ENCODE measurements around the gene ZBTB9.
A peak's percentile ranks its signal among the peaks of the same experiment; 100 is the strongest.

The ZBTB9 gene

GRCh38 chr6:33454009-33454946 is at the start of gene ZBTB9:
Gene ZBTB9, plus strand, starts transcription at chr6:33454576. Its CDS starts 525 bp downstream, at chr6:33455101.
- peak; percentile 86 to 88 for DNase-seq (ENCODE audit: low read depth in 2 of 2)

- DNase-seq (ENCODE audit: low read depth in 2 of 2): no peak
These were observed 49.5 kb upstream of the ZBTB9 start for GRCh38 chr6:33404884-33405283.

GRCh38 chr6:33405386-33405940 is 48.9 kb upstream of the ZBTB9 start:
- DNase-seq (ENCODE audit: low read depth in 2 of 2): no peak

- DNase-seq (ENCODE audit: low read depth in 2 of 2): no peak
These were observed 48.2 kb upstream of the ZBTB9 start for GRCh38 chr6:33406126-33406525.

- no peak for DNase-seq (ENCODE audit: low read depth in 2 of 2)
These were observed 47.2 kb upstream of the ZBTB9 start for GRCh38 chr6:33407132-33407718.

GRCh38 chr6:33410050-33410710 is 44.2 kb upstream of the ZBTB9 start:
- DNase-seq (ENCODE audit: low read depth in 2 of 2): peak; percentile 96 to 98

- peak; percentile 62 to 68 for DNase-seq (ENCODE audit: low read depth in 2 of 2)
These were observed 43.4 kb upstream of the ZBTB9 start, which contains the start of gene PHF1 for GRCh38 chr6:33410711-33411631. Gene PHF1, plus strand, starts transcription at chr6:33411014. Its CDS starts 1,250 bp downstream, at chr6:33412264.

- no peak for DNase-seq (ENCODE audit: low read depth in 2 of 2)
These were observed 42.8 kb upstream of the ZBTB9 start for GRCh38 chr6:33411632-33412005.

GRCh38 chr6:33412140-33413009 is 42.0 kb upstream of the ZBTB9 start:
- DNase-seq (ENCODE audit: low read depth in 2 of 2): no peak

- DNase-seq (ENCODE audit: low read depth in 2 of 2): no peak
These were observed 40.9 kb upstream of the ZBTB9 start for GRCh38 chr6:33413241-33414120.

GRCh38 chr6:33414592-33415271 is 39.6 kb upstream of the ZBTB9 start:
- DNase-seq (ENCODE audit: low read depth in 2 of 2): no peak

- DNase-seq (ENCODE audit: low read depth in 2 of 2): no peak
These were observed 38.5 kb upstream of the ZBTB9 start for GRCh38 chr6:33415831-33416230.

- no peak for DNase-seq (ENCODE audit: low read depth in 2 of 2)
These were observed 37.8 kb upstream of the ZBTB9 start for GRCh38 chr6:33416386-33417127.

GRCh38 chr6:33417128-33417902 is 37.1 kb upstream of the ZBTB9 start:
- DNase-seq (ENCODE audit: low read depth in 2 of 2): peak; percentile 70 to 73

- DNase-seq (ENCODE audit: low read depth in 2 of 2): peak; percentile 99
These were observed 36.3 kb upstream of the ZBTB9 start, which contains the start of gene CUTA for GRCh38 chr6:33417903-33418689. Gene CUTA, minus strand, starts transcription at chr6:33418107. Its CDS starts 107 bp downstream, at chr6:33418000.

GRCh38 chr6:33418690-33419291 is 35.6 kb upstream of the ZBTB9 start:
- DNase-seq (ENCODE audit: low read depth in 2 of 2): no peak
